HL-60 (cell line): ENCODE measurements around the gene LGALS12.

ENCODE experiments used
- POLR2AphosphoS5 ChIP-seq: IDR thresholded peaks from 2 replicates; pipeline ENCODE4 v1.6.1; 2012; ENCODE audit warnings: low read depth
- TF ChIP-seq, protein P1 (sequence below): IDR thresholded peaks from one replicate; pipeline ENCODE4 v1.5.1; 2011; ENCODE audit warnings: low read length, control low read depth, inconsistent platforms; ENCODE audit not compliant: insufficient read depth
- TF ChIP-seq, protein P2 (sequence below): IDR thresholded peaks from 2 replicates; pipeline ENCODE4 v1.6.1; 2012; ENCODE audit warnings: low read depth; ENCODE audit not compliant: insufficient replicate concordance

DNA sequence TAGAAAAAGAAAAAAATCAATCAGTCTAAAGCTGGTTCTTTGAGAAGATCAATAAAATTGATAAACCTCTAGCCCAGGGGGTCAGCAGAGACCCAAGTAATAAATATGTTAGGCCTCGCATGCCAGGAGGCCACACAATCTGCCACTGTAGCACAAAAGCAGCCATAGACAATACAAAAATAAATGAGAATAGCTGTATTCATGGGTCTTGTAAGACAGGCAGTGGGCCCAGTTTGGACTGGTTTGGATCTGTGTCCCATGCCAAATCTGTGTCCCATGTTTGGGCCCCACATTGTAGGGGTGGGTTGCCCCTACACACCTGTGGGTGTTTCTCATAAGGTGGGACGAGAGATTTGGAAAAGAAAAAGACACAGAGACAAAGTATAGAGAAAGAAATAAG, 24.1 kb downstream of the LGALS12 start:
- TF ChIP-seq, protein P1, sequence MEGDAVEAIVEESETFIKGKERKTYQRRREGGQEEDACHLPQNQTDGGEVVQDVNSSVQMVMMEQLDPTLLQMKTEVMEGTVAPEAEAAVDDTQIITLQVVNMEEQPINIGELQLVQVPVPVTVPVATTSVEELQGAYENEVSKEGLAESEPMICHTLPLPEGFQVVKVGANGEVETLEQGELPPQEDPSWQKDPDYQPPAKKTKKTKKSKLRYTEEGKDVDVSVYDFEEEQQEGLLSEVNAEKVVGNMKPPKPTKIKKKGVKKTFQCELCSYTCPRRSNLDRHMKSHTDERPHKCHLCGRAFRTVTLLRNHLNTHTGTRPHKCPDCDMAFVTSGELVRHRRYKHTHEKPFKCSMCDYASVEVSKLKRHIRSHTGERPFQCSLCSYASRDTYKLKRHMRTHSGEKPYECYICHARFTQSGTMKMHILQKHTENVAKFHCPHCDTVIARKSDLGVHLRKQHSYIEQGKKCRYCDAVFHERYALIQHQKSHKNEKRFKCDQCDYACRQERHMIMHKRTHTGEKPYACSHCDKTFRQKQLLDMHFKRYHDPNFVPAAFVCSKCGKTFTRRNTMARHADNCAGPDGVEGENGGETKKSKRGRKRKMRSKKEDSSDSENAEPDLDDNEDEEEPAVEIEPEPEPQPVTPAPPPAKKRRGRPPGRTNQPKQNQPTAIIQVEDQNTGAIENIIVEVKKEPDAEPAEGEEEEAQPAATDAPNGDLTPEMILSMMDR, result no peak
- TF ChIP-seq POLR2AphosphoS5, result no peak
- TF ChIP-seq, protein P2, sequence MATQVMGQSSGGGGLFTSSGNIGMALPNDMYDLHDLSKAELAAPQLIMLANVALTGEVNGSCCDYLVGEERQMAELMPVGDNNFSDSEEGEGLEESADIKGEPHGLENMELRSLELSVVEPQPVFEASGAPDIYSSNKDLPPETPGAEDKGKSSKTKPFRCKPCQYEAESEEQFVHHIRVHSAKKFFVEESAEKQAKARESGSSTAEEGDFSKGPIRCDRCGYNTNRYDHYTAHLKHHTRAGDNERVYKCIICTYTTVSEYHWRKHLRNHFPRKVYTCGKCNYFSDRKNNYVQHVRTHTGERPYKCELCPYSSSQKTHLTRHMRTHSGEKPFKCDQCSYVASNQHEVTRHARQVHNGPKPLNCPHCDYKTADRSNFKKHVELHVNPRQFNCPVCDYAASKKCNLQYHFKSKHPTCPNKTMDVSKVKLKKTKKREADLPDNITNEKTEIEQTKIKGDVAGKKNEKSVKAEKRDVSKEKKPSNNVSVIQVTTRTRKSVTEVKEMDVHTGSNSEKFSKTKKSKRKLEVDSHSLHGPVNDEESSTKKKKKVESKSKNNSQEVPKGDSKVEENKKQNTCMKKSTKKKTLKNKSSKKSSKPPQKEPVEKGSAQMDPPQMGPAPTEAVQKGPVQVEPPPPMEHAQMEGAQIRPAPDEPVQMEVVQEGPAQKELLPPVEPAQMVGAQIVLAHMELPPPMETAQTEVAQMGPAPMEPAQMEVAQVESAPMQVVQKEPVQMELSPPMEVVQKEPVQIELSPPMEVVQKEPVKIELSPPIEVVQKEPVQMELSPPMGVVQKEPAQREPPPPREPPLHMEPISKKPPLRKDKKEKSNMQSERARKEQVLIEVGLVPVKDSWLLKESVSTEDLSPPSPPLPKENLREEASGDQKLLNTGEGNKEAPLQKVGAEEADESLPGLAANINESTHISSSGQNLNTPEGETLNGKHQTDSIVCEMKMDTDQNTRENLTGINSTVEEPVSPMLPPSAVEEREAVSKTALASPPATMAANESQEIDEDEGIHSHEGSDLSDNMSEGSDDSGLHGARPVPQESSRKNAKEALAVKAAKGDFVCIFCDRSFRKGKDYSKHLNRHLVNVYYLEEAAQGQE, result no peak
